Stimulated activated CD4-positive, alpha-beta T cell treated with anti-CD3 and anti-CD28 coated beads, Interleukin-4, amount 100 ng/mL, for 1 hour (primary cell): Measurements from ENCODE around the gene CASP3.
"Not testable (repeated sequence)": the region's sequence is repeated elsewhere in the genome, so short reads cannot be mapped to it uniquely, and the experiment has no call there.

Source experiments
- DNase-seq: peaks from one replicate; pipeline ENCODE4 v3.0.0-alpha.2; 2020

The CASP3 gene

DNA sequence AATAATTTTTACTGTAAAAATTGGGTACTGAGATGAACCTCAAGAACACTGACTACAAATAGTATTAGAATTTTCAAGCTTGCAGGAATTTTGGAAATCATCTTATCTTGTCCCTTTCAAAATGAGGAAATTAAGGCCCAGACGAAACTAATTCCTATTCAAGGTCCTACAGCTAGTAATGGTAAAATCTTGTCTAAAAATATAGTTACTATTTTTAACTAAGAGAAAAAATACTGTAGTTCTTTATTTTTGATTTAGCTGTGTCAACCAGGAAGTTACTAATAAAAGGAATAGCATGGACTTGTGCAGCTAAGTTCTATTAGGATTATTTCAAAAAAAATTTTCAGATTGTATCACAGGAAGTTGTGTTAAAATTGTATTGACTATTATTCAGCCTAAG, 13.0 kb upstream of the CASP3 start:
- DNase-seq: no peak

DNA sequence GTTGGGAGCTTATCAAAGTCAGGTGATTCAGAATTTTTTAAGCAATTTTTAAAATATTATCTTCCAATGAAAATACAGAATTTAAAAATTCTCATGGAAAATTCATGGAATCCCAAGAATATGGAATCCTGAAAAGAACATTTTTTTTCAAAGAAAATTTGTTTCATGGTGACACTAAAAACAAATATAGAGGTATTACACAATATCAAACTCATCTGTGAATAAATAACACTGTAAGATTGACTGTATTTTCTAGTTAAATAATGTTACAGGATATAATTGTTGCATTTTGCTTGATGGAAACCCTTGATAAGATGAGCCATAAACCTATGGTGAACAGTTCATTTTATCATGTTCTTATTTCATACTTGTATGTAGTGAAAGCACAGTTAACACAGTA, 11.7 kb upstream of the CASP3 start:
- no peak for DNase-seq

DNA sequence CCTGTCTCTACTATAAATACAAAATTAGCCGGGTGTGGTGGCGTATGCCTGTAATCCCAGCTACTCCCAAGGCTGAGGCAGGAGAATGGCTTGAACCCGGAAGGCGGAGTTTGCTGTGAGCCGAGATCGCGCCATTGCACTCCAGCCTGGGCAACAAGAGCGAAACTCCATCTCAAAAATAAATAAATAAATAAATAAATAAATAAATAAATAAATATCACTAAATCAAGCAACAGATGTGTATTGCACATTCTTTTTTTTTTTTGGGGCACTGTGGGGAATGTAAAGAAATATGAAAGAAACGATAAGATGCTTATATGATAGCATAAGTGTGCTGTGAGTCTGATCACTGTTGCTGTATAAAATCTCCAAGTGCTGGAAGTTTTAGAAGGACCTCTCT, 8.6 kb upstream of the CASP3 start:
- DNase-seq: not testable (repeated sequence)

DNA sequence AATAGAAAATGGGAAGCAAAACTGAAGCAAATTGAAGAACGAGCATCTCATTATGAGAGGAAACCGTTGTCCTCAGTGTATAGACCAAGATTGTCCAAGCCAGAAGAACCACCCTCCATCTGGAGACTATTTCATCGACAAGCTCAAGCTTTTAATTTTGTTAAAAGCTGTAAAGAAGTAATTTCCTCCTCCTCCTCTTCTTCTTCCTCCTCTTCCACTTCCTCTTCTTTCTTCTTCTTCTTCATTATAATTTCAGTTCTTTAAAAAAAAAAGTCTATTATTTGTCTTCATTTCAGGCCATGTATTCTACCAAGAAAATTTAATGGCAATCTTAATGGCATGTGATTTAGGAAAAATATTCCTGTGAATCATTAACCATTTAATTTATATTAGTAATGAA, 7.9 kb upstream of the CASP3 start:
- DNase-seq: no peak

DNA sequence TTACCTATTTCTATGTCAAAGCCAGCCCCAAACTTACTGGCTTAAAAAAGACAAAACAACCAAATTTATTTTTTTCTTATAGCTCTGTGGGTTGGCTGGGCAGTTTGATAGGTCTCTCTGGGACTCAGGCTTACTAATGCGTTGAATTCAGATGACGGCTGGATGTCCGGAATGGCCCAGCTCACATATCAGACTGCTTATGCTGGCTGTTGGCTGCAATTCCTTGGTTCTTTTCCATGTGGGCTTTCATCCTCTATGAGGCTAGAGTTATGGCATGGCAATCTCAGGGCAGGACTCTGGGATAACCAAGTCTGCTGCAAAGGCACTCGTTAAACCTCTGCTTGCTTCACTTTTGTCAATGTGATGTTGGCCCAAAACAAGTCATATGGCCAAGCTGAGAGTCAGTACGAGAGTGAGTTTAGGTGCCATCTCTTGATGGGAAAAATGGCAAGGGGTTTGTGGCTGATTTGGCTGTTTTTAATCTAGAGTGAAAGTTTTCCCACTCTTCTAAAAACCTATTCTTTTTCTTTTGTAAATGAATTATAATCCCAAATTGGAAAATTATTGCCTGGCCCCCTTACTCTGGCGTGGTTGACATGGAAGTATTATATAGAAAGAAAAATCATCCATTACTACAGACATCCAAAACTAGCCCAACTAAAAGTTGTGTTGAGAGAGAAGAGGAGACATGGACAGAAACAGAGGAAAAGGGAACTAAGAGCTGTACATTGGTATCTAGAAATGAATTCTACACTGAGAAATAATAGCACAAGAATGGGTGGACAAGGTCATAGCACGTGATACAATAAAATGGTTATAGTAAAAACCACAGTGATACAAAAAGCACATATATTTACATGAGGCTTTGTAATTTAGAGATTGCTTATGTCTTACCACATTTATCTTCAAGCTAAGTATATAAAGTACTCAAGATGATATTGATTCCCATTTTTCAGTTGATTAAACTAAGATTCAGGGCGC, 6.9 kb upstream of the CASP3 start:
- DNase-seq: no peak

DNA sequence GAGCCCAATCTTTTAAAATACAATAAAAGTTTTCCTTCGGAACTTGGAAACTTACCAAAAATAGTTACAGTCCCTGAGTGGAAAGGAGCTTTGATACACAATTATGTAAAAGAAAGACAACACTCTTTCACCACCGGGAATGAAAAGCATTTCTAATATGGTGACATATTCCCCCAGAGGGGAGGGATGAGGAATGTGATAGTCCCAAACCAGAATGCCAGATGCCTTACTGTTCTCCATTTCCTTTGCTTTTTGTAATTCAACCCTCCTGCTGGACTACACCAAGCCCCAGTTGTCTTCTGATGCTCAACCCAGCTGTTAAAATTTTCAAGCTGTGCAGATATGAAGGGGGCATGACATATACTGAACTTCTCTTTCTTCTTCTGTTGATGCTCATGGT, 4.4 kb upstream of the CASP3 start:
- no peak for DNase-seq

DNA sequence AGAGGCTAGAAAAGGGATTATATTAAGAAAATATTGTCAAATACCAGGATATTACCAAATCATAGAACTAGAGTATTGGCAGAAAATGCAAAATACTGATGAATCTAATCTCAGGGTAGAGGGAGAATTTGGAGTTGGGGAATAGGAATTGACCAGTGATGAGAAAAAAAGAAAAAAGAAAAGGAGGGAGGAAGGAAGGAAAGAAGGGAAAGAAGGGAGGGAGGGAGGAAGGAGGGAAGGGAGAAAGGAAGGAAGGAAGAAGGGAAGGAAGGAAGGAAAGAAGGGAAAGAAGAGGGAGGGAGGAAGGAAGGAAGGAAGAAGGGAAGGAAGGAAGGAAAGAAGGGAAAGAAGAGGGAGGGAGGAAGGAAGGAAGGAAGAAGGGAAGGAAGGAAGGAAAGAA, 3.4 kb upstream of the CASP3 start:
- DNase-seq: not testable (repeated sequence)

DNA sequence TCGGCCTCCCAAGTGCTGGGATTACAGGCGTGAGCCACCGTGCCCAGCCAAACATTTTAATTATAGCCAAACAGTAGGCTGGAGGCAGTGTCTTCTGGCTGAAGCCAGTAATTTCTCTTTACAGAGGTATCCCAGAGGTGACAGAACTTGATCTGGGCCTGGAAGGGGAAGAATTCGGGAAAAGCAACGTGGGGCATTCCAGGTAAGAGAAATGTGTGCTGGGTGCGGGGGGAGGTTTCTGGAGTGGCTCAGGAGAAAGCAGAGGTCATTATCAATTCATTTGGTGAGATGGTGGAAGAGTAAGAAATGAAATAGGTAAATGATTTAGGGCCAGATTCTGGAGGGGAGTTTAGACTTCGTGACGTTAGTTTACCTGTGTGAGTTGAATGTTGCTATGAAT, 2.7 kb upstream of the CASP3 start:
- DNase-seq: no peak

DNA sequence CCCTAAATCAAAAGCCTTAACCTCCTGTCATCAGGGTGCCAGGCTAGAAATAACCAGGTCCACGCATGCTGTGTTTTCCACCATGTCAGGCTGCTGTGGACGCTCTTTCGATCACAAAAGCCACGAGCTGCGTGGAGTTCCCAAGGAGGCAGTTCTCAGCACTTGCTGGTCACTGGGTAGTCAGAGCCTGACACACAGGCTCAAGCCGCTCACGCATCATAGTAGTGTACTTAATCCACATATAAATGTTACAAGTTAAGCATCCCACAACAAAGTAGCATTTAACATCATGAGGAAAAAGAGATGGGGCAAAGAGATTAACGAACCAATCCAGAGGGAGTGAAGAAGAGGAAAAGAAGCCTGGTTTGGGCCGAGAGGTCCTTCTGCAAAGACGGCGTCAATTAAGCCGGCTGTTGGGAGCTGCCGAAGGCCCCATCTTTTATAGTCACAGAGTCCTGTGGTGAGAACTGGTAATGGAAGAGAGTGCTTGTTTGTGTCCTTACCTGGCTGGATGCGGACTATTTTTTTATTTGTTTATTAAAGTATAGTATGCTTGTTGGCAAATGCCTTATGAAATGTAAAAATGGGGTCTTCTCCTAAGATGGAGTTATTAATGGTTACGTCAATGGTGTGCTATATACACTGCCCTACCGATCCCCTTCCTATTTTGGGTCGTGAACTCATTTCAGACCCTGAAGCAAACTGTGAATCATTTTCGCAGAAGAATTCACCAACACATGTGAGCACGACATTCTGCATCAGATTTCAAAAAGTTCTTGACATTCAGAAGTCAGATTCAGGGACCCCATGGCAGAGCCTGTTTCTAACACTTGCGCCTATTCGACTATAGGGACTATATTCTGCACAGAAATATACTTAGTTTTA, 966 bp upstream of the CASP3 start:
- no peak for DNase-seq

DNA sequence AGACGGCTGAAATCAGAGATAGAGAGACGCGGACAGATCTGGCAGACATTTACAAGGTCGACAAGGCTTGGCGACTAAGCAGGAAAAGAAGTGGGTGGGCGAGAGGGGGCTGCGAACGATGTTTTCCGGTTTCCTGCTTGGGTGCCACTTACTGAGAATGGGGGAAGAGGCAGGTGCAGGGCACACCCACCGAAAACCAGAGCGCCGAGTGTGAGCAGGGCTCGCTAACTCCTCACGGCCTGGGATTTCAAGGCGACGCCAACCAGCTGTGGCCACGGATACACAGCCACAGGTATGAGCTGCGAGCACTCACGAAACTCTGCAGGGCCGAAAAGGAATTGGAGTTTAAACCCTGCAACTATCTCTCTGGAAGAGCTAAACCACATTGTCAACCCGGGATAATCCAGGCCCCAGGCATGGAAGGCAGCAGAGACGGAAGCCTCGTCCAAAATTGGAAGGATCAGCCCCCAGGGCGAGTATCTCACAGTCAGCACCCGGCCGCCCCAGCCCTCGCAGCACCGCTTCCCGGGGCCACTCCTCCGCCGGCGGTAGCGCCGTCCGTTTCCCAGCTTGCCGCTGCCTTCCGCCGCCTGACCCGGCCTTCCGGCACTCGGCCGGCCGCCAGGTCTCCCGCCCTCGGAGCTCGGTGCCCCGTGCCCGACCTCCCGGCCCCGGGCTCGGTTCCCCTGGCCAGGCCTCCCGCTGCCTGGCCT, 778 bp downstream of the CASP3 start:
- peak; percentile 44 for DNase-seq

DNA sequence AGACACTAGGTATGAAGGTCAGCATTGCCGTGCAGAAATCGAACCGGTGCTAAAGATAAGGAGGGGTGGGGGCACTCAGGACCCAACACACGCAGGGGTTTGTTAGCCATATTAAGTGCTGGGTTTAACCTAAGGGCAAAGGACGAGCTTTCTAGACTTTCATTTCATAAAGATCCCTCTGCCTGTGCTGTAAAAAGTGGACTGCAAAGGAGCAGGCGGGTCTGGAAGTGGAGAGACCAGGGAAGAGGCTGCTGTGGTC, 1.3 kb downstream of the CASP3 start:
- DNase-seq: no peak

DNA sequence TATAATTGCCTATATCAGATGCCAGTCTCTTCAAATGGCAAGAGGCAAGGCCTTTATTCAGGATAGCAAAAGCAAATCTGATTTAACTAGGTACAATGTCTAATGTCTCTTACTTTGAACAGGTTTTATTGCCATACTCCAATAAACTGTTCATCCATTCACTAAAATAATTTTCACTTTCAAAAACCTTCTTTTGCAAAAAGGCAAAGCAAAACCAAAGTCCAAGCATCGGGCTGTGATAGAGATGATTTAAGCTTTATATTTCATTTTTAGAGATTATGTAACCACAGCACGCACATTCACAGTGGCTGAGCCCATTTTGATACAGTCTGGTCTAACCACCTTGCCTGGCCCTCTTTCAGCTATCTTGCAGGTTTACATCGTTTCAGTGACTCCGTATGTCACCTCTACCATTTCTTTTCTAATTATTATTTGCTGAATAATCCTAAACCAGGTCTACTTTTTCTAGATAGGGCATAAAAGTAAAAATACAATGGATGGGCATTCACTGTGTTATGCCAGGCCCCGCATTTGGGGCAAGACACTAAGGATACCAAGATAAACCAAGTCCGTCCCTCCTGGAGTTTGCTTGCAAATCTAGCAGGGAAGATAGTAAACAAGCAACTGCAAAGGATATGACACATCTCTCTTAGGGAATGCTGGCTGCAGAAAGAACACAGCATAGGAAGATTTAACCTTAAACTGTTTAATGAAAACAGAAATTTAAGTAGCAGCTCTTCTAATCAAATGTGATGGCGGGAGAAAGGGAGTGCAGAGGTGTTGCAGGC, 1.8 kb downstream of the CASP3 start:
- no peak for DNase-seq

DNA sequence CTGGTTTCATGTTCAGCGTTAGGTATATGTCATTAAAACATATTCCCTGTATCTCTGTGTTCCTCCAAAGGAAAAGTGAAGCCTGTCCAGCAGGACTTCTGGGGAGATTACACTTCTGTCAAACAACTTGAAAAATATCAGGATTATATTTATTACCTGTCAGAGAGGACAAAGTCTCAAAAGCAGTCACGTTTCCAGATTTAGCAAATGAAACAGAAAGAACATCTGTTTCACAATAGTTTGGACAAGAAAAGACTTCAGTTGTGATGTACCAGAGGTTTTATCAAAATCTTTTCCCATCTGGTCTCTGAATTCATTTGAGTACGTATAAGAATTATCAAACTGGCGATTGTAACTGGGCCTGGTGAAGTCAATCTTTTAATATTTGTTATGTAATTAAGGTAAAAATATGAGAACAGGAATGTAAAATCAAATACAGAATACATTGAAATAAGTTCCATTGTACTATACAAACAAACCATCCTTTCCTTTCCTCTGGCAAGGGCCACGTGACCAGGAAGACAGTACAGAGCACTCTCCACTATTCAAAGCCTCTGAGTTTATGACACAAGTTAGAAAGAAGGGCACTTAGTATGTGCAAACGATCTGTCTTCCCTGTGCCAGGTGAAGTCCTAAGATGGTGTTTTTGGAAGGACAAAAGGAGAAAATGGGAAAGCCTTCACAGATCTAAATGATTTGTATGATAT, 3.2 kb downstream of the CASP3 start:
- no peak for DNase-seq

DNA sequence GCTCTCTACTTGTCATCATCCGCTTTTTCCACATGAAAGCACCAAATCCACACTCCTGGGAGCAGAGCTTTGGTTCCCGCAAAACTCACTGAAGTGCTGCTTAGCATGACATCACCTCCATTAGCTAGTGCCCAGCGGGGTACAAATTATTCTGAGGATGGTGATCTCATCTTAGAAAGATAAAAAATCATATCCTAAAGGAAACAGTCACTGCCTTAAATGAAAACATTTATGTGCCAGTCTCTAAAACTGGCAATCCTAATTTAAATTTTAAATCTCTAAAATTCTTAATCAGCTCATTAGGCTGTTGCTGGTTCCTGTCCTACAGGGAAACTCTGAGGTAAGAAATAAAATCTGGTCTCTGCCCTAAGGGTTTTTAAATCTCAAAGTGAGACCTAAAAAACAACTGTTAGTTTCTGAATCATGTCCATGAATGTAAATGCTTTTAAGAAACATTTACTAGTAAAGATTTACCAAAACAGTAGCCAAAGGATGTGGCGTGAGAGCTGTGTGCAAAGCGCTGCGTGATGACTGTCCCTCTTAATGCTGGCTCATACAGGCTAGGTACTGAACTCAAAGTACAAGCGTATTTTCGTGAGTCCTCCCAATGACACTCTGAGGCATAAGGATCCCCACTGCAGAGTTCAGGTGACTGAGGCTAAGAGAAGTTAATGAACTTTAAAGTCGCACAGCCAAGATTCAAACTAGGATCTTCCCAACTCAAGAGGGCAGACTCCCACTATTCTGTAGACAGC, 4.5 kb downstream of the CASP3 start:
- no peak for DNase-seq

DNA sequence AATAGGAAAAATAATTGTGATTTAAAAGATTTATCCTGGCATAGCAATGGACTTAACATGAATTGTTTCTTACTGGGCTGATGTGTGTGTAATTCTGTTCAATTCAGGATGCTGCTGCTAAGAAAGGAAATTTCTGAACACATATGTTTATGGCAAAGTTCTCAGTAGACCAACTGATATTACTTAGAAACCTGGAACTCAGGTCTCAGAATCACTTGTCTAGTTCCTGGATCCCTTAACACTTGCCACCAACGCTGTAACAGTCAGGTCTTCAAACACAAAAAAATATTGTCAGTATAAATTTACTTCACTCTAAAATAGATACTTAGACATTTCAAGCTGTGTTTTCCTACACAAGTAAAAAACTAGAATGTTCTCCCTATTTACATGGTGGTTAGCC, 5.5 kb downstream of the CASP3 start:
- no peak for DNase-seq

DNA sequence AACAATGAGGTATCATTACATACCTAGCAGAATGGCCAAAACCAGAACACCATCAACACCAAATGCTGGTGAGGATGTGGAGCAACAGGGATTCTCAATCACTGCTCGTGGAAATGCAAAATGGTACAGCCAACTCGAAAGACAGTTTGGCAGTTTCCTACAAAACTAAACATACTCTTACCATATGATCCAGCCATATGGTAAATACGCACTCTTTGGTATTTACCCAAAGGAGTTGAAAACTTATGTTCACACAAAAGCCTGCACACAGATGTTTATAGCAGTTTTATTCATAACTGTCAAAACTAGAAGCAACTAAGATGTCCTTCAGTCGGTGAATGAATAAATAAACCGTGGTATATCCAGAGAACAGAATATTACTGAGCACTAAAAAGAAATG, 7.8 kb downstream of the CASP3 start:
- no peak for DNase-seq

DNA sequence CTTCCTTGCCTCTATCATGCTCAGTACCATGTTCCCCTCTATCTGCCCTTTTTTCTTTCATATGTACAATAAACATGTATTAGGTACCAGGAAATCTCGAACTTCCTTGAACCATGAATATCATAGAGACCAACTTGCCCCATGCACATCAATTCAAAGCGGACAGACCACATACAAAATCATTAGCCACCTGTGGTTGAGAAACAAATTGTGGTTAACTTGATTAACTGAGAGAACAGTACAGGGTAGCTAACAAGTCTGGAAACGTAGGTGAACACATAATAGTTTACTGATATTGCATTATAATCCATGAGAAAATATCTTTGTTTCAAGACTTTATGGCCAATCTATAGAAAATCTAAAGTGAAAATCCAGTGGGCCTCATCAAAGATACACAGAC, 8.2 kb downstream of the CASP3 start:
- DNase-seq: no peak

DNA sequence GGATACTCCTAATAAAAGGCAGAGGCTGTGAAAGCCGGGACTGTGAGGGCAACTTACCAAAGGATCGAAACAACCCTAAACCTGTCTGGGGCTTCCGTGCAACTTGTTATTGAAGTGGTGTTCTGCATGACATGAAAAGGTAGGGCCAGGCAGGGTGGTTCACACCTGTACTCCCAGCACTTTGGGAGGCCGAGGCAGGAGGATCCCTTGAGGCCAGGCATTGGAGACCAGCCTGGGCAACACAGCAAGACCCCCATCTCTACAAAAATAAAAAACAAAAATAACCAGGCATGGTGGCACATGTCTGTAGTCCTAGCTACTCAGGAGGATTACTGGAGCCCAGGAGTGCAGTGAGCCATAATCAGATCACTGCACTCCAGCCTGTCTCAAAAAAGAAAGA, 12.3 kb downstream of the CASP3 start:
- no peak for DNase-seq

DNA sequence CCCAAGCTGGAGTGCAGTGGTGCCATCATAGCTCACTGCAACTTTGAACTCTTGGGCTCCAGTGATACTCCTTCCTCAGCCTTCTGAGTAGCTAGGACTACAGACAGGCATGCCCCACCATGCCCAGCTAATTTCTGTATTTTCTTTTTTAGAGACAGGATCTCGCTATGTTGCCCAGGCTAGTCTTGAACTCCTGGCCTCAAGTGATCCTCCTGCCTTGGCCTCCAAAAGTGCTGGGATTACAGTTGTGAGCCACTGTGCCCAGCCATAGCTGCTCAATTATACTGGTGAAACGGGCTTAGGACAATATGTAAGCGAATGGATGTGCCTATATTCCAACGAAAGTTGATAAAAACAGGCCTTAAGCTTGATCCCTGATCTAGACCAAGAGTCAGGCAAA, 13.1 kb downstream of the CASP3 start:
- DNase-seq: no peak

DNA sequence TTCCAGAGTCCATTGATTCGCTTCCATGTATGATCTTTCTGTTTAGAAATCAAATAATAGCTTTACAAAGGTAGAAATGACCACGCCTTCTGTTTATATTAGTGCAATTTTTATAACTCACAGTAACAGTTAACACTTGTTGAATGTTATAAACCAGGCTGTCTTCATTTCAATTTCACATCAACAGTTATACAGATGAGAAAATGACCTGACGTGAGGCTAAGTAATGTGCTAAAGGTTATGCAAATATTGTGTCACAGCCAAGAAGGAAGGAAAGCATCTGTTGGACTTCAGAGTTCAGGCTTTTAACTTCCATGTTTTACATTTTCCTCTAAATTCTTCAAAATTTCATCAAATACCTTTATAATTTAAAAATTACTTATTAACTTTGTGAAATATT, 13.9 kb downstream of the CASP3 start:
- DNase-seq: no peak

DNA sequence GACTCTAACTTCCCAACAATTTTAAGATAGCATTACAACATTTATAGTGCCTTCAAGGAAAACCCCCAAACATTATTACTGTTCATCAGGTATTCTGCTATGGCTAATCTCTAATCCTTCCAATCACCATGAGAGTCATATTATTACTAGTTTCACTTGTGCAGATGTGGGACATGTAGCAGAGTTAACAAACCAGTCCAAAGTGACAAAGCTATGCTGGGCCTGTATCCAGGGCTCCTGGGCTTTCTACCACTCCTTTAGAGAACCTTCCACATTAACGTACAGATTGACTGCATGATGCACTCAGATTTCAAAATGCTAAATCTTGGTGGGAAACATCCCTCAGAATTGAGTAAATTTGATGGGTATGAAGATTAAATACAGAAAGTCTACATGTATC, 16.4 kb downstream of the CASP3 start:
- DNase-seq: no peak
